T-cell (primary cell): Measurements from ENCODE around the gene PDE6A. TPM values are rescaled to one million over a fixed set of nuclear protein-coding genes. Genes with fewer than 3 reads are reported as not detected.
A peak's percentile ranks its signal among the peaks of the same experiment; 100 is the strongest.

Source experiments
- ATAC-seq, 4 experiments: fragments of 200-7000 bp in 3 of 4; fragments of 150-1000 bp in 1 of 4; cut with Tn5 transposase; replicated peaks in 1 of 4; 1 replicate in 3 of 4; 2 replicates in 1 of 4; pipeline ENCODE4 v1.10.0; 2021; ENCODE audit warnings: moderate library complexity in 3 of 4, mild to moderate bottlenecking in 2 of 4, moderate number of reproducible peaks in 1 of 4
- CTCF ChIA-PET, 2 donors: fragments of 300-600 bp; sonication (Branson Sonifier 250); formaldehyde crosslinking; loops; one replicate each; lab custom pipeline; 2022; ENCODE audit warnings: antibody characterized with exemption in 2 of 2; lab: Charles Lee
- POLR2A ChIA-PET, 2 donors: fragments of 300-600 bp; sonication (Branson Sonifier 250); formaldehyde crosslinking; loops; one replicate each; lab custom pipeline; 2022; ENCODE audit warnings: antibody characterized with exemption in 2 of 2; lab: Charles Lee
- DNase-seq, 35 experiments: peaks; one replicate each; pipeline versions ENCODE4 v3.0.0 to v3.0.0-alpha.2; 2013 to 2023
- H3K27ac ChIP-seq: one replicate; pipeline ENCODE4 v1.5.1; 2013; ENCODE audit warnings: low read length
- H3K27me3 ChIP-seq, 2 experiments: replicated peaks in 1 of 2; 1 replicate in 1 of 2; 2 replicates in 1 of 2; pipeline versions ENCODE4 v1.6.1 to v1.7.0; 2013; ENCODE audit warnings: low read length in 1 of 2, mixed read lengths in 1 of 2; ENCODE audit not compliant: control insufficient read depth in 2 of 2, insufficient read depth in 2 of 2; ENCODE audit errors: extremely low read depth in 1 of 2
- H3K36me3 ChIP-seq, 2 donors: 1 replicate in 1 of 2; 2 replicates in 1 of 2; pipeline versions ENCODE4 v1.6.1 to v1.7.0; 2013; ENCODE audit warnings: low read length in 1 of 2; ENCODE audit not compliant: control insufficient read depth in 2 of 2, insufficient read depth in 1 of 2; ENCODE audit errors: extremely low read depth in 1 of 2
- H3K4me1 ChIP-seq, 2 experiments: 1 replicate in 1 of 2; 2 replicates in 1 of 2; pipeline versions ENCODE4 v1.6.1 to v1.7.0; 2013; ENCODE audit warnings: low read length in 2 of 2, mixed read lengths in 1 of 2; ENCODE audit not compliant: insufficient read depth in 2 of 2, control insufficient read depth in 1 of 2; ENCODE audit errors: extremely low read depth in 1 of 2
- H3K4me3 ChIP-seq, 2 donors: 1 replicate in 1 of 2; 2 replicates in 1 of 2; pipeline versions ENCODE4 v1.5.1 to v1.7.0; 2013; ENCODE audit warnings: mild to moderate bottlenecking in 2 of 2, low read length in 1 of 2, moderate library complexity in 1 of 2; ENCODE audit not compliant: control insufficient read depth in 1 of 2; ENCODE audit errors: extremely low read depth in 1 of 2
- H3K9me3 ChIP-seq: 2 replicates; pipeline ENCODE4 v1.7.0; 2013
- H3K27ac Mint-ChIP-seq, 2 donors: one replicate each; pipeline ENCODE4 v1.8.0; 2020 to 2021; ENCODE audit warnings: mild to moderate bottlenecking in 2 of 2, mixed read lengths in 2 of 2
- H3K27me3 Mint-ChIP-seq, 2 donors: one replicate each; pipeline ENCODE4 v1.8.0; 2021 to 2022; ENCODE audit warnings: mixed read lengths in 2 of 2
- H3K36me3 Mint-ChIP-seq: one replicate; pipeline ENCODE4 v1.8.0; 2021; ENCODE audit warnings: mixed read lengths
- H3K4me1 Mint-ChIP-seq, 3 donors: one replicate each; pipeline ENCODE4 v1.8.0; 2020 to 2022; ENCODE audit warnings: mixed read lengths in 3 of 3, mild to moderate bottlenecking in 1 of 3
- H3K4me3 Mint-ChIP-seq, 3 donors: one replicate each; pipeline ENCODE4 v1.8.0; 2020 to 2022; ENCODE audit warnings: mild to moderate bottlenecking in 3 of 3, mixed read lengths in 3 of 3, moderate library complexity in 3 of 3
- H3K9me3 Mint-ChIP-seq, 3 donors: one replicate each; pipeline ENCODE4 v1.8.0; 2020 to 2022; ENCODE audit warnings: mixed read lengths in 3 of 3
- WGBS: methylation state at CpG from one replicate; pipeline ENCODE4 v1.1.5; 2013; ENCODE audit warnings: missing lambda C conversion rate; ENCODE audit not compliant: insufficient coverage; 5-methylcytosine and 5-hydroxymethylcytosine counted together
- total RNA-seq, 35 experiments: library from RNA in 6 of 35; stranded (reverse) in 6 of 35; fragments of 120-200 nt in 1 of 35; gene quantifications; one replicate each; pipeline versions ENCODE4 v1.2.1 to v1.2.4 and lab custom pipeline; 2013 to 2026

Gene PDE6A
- total RNA-seq, 5 donors from 2014 or later (not counting 1 experiment from before 2014, with no cell fraction given), result not detected

DNA sequence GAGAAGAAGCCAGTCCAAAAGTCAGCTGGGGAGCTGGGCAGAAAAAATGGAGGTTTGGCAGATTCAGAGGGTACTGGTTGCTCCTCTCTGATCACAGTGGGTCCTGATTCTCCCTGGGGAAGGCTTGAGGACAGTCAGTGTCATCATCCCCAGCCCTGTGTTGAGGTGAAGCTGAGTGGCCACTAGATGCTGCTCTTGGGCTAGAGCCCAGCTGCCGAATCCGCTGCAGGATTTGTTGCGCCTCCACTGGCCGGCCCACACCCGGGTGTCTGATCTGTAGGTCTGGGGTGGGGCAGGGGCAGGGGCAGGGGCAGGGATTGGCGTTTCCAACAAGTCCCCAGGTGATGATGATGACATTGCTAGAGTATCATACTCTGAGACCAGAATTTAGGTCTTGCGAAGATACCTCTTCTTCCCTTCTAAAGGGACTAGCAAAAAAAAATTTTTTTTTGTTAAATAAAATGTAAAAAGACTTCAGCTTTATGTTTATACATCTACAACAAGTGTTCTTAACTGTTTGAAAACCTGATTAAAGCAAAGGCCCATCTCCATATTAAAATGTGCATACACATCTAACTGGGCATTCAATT is 106.8 kb downstream of the PDE6A start:
- Mint-ChIP-seq H3K4me3 (no peak overlapping the region), H3K36me3 (peaks cover 28% of the 10 kb centered on the region), H3K27ac (no peak overlapping the region), H3K4me1 (no peaks in the 10 kb centered on the region), H3K27me3 (no peaks in the 10 kb centered on the region), H3K9me3 (no peaks in the 10 kb centered on the region)
- H3K4me1 ChIP-seq, result no peaks in the 10 kb centered on the region
- H3K27me3 ChIP-seq, result no peaks in the 10 kb centered on the region
- DNase-seq, result no peak
- H3K4me3 ChIP-seq, result no peak overlapping the region
- ATAC-seq, result no peak
- H3K36me3 ChIP-seq, result peaks cover 5 to 10% of the 10 kb centered on the region in 2 donors
- POLR2A ChIA-PET, result no interaction called here
- CTCF ChIA-PET, result interaction anchor here (0.6 to 1.4 kb wide), 4 partner anchors 14 to 153 kb away, joined by 3 to 4 read pairs (median 3); no protein-coding TSS in a partner anchor
- H3K9me3 ChIP-seq, result no peaks in the 10 kb centered on the region
- no CpG with 5 or more reads among the region's 7 CpGs for WGBS
- H3K27ac ChIP-seq, result no peak overlapping the region

DNA sequence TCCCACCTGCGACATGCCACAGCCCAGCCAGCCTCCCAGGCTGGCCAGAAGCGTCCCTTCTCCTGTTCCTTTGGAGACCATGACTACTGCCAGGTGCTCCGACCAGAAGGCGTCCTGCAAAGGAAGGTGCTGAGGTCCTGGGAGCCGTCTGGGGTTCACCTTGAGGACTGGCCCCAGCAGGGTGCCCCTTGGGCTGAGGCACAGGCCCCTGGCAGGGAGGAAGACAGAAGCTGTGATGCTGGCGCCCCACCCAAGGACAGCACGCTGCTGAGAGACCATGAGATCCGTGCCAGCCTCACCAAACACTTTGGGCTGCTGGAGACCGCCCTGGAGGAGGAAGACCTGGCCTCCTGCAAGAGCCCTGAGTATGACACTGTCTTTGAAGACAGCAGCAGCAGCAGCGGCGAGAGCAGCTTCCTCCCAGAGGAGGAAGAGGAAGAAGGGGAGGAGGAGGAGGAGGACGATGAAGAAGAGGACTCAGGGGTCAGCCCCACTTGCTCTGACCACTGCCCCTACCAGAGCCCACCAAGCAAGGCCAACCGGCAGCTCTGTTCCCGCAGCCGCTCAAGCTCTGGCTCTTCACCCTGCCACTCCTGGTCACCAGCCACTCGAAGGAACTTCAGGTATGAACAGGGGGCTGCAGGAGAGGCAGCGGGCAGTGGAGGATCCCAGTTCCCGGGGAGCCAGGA is 108.0 kb downstream of the PDE6A start:
- Mint-ChIP-seq H3K4me3 (no peak overlapping the region), H3K9me3 (no peaks in the 10 kb centered on the region), H3K27me3 (no peaks in the 10 kb centered on the region), H3K4me1 (no peaks in the 10 kb centered on the region), H3K27ac (no peak overlapping the region), H3K36me3 (peaks cover 22% of the 10 kb centered on the region)
- CTCF ChIA-PET, result interaction anchor here (0.5 to 1.3 kb wide), 3 partner anchors 124 to 807 kb away, joined by 3 read pairs; partner anchors contain the start of gene SLC26A2 (in 1 of the 2)
- H3K27me3 ChIP-seq, result no peaks in the 10 kb centered on the region
- no peaks in the 10 kb centered on the region for H3K9me3 ChIP-seq
- no peaks in the 10 kb centered on the region for H3K4me1 ChIP-seq
- WGBS, result 90% methylated on average over 12 of the region's 18 CpGs
- H3K36me3 ChIP-seq, result peaks cover 5 to 10% of the 10 kb centered on the region in 2 donors
- no peak overlapping the region for H3K4me3 ChIP-seq
- POLR2A ChIA-PET, result no interaction called here
- H3K27ac ChIP-seq, result no peak overlapping the region
- ATAC-seq (no peak), DNase-seq (no peak)

DNA sequence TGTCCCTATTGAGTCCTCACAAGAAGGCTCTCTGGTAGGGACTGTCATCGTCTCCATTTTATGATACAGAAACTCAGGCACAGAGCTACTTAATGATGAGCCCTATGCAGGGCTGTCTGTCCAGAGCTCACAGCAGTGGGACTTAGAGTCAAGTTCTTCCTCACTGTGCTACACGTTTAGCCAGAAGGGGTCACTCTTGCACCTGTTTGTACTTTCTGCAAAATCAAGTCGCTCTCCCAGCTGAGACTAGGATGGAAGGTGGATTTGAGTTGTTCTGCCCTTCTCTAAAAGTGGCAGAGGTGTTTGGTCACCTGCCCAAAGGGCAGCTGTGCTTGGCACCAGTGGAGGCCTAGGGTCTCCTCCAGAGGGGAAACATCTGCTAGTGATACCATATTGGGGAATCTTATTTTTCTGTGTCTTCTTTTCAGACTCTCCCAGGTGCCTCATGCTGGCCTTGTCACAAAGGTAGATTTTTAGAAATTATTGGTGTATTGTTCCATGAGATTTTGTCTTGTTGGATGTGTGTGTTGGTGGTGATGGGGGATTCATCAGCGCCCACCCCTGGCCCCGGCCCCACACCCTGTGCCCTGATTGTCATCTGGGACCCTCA is 110.2 kb downstream of the PDE6A start:
- POLR2A ChIA-PET, result no interaction called here
- H3K27ac Mint-ChIP-seq, result no peak overlapping the region

DNA sequence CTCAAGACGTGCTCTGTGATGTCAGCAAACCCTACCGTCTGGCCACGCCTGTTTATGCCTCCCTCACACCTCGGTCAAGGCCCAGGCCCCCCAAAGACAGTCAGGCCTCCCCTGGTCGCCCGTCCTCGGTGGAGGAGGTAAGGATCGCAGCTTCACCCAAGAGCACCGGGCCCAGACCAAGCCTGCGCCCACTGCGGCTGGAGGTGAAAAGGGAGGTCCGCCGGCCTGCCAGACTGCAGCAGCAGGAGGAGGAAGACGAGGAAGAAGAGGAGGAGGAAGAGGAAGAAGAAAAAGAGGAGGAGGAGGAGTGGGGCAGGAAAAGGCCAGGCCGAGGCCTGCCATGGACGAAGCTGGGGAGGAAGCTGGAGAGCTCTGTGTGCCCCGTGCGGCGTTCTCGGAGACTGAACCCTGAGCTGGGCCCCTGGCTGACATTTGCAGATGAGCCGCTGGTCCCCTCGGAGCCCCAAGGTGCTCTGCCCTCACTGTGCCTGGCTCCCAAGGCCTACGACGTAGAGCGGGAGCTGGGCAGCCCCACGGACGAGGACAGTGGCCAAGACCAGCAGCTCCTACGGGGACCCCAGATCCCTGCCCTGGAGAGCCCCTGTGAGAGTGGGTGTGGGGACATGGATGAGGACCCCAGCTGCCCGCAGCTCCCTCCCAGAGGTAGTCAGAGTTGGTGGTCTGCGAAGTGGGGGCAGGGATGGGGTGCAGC is 111.3 kb downstream of the PDE6A start:
- Mint-ChIP-seq H3K4me3 (no peak overlapping the region), H3K27ac (no peak overlapping the region), H3K4me1 (no peaks in the 10 kb centered on the region), H3K9me3 (no peaks in the 10 kb centered on the region), H3K36me3 (peaks cover 22% of the 10 kb centered on the region), H3K27me3 (no peaks in the 10 kb centered on the region)
- DNase-seq (no peak), ATAC-seq (no peak)
- Histone ChIP-seq H3K36me3 (peaks cover 7 to 18% of the 10 kb centered on the region in 2 donors), H3K9me3 (no peaks in the 10 kb centered on the region), H3K4me1 (no peaks in the 10 kb centered on the region), H3K27ac (no peak overlapping the region), H3K27me3 (no peaks in the 10 kb centered on the region), H3K4me3 (no peak overlapping the region)
- 96% methylated on average over 24 of the region's 30 CpGs for WGBS
- CTCF ChIA-PET, result interaction anchor here (0.6 to 3.0 kb wide), 11 partner anchors 18 to 385 kb away, joined by 3 to 53 read pairs (median 3); no protein-coding TSS in a partner anchor
- POLR2A ChIA-PET, result no interaction called here

More for the DNA sequence above, 110.2 kb downstream of the PDE6A start:
- H3K4me3 Mint-ChIP-seq, result no peak overlapping the region
- H3K4me1 Mint-ChIP-seq, result no peaks in the 10 kb centered on the region
- peak; percentile 42 to 64 (median 54) for ATAC-seq
- 87% methylated on average over 4 of the region's 5 CpGs for WGBS
- CTCF ChIA-PET, result interaction anchor here (0.6 to 3.0 kb wide), 18 partner anchors 18 to 384 kb away, joined by 3 to 53 read pairs (median 4); no protein-coding TSS in a partner anchor
- no peaks in the 10 kb centered on the region for H3K27me3 Mint-ChIP-seq
- H3K36me3 Mint-ChIP-seq, result peaks cover 22% of the 10 kb centered on the region
- no peak overlapping the region for H3K27ac ChIP-seq
- H3K4me1 ChIP-seq, result no peaks in the 10 kb centered on the region
- no peaks in the 10 kb centered on the region for H3K9me3 ChIP-seq
- peak in 31 of 35 experiments; percentile 4 to 78 (median 35) for DNase-seq
- H3K4me3 ChIP-seq, result no peak overlapping the region
- H3K27me3 ChIP-seq, result no peaks in the 10 kb centered on the region
- no peaks in the 10 kb centered on the region for H3K9me3 Mint-ChIP-seq
- H3K36me3 ChIP-seq, result peaks cover 7 to 16% of the 10 kb centered on the region in 2 donors

- no peak overlapping the region for H3K4me3 ChIP-seq
- no peak overlapping the region for H3K4me3 Mint-ChIP-seq
- no peaks in the 10 kb centered on the region for H3K27me3 Mint-ChIP-seq
- WGBS, result 93% methylated on average over 10 of the region's 12 CpGs
- H3K4me1 Mint-ChIP-seq, result no peaks in the 10 kb centered on the region
- H3K4me1 ChIP-seq, result no peaks in the 10 kb centered on the region
- peaks cover 7 to 18% of the 10 kb centered on the region in 2 donors for H3K36me3 ChIP-seq
- ATAC-seq (no peak), DNase-seq (no peak)
- H3K27ac ChIP-seq, result no peak overlapping the region
- no peaks in the 10 kb centered on the region for H3K27me3 ChIP-seq
- no peaks in the 10 kb centered on the region for H3K9me3 ChIP-seq
- H3K9me3 Mint-ChIP-seq, result no peaks in the 10 kb centered on the region
- peaks cover 22% of the 10 kb centered on the region for H3K36me3 Mint-ChIP-seq
- H3K27ac Mint-ChIP-seq, result no peak overlapping the region
- POLR2A ChIA-PET, result no interaction called here
- CTCF ChIA-PET, result interaction anchor here (0.7 to 3.0 kb wide), 3 partner anchors 159 to 304 kb away, joined by 3 to 53 read pairs (median 18); no protein-coding TSS in a partner anchor
Measured at GRCh38 chr5:149832636-149833035, 112.0 kb downstream of the PDE6A start.

GRCh38 chr5:149831492-149831891 is 113.1 kb downstream of the PDE6A start:
- CTCF ChIA-PET, result interaction anchor here (0.7 to 1.1 kb wide), 3 partner anchors 134 to 195 kb away, joined by 3 to 9 read pairs (median 3); no protein-coding TSS in a partner anchor
- no peak for ATAC-seq

More at GRCh38 chr5:149831492-149831891, 113.1 kb downstream of the PDE6A start:
- Mint-ChIP-seq H3K9me3 (no peaks in the 10 kb centered on the region), H3K27ac (no peak overlapping the region), H3K4me3 (no peak overlapping the region), H3K36me3 (peaks cover 23% of the 10 kb centered on the region), H3K27me3 (no peaks in the 10 kb centered on the region), H3K4me1 (no peaks in the 10 kb centered on the region)
- DNase-seq, result peak in 1 of 35 experiments; percentile 5
- no peaks in the 10 kb centered on the region for H3K4me1 ChIP-seq
- H3K27me3 ChIP-seq, result no peaks in the 10 kb centered on the region
- POLR2A ChIA-PET, result no interaction called here
- no peaks in the 10 kb centered on the region for H3K9me3 ChIP-seq
- no peak overlapping the region for H3K27ac ChIP-seq
- H3K4me3 ChIP-seq, result no peak overlapping the region
- peaks cover 7 to 15% of the 10 kb centered on the region in 2 donors for H3K36me3 ChIP-seq
- WGBS, result 60% methylated on average over 2 of the region's 5 CpGs
